GM21723 (cell line): ENCODE results near the gene REXO1.
"Not testable (repeated sequence)": the region's sequence is repeated elsewhere in the genome, so short reads cannot be mapped to it uniquely, and the experiment has no call there.

ENCODE experiments used
- ATAC-seq: cut with Tn5 transposase; IDR thresholded peaks from one replicate; pipeline ENCODE4 v1.9.1; 2021; ENCODE audit warnings: mild to moderate bottlenecking, moderate library complexity; ENCODE audit not compliant: unreplicated experiment

REXO1 gene

GRCh38 chr19:1814391-1814790 is 33.9 kb downstream of the REXO1 start:
- no peak for ATAC-seq

GRCh38 chr19:1813192-1814182 is 34.8 kb downstream of the REXO1 start:
- no peak for ATAC-seq

GRCh38 chr19:1812426-1813191 is 35.7 kb downstream of the REXO1 start:
- peak; percentile 76 for ATAC-seq

- no peak for ATAC-seq
Measured at GRCh38 chr19:1811942-1812425, 36.3 kb downstream of the REXO1 start, which contains the start of gene ATP8B3. Gene ATP8B3, minus strand, starts transcription at chr19:1812276. Its CDS starts 540 bp downstream, at chr19:1811736.

GRCh38 chr19:1811472-1811894 is 36.8 kb downstream of the REXO1 start:
- no peak for ATAC-seq

- no peak for ATAC-seq
Measured at GRCh38 chr19:1810439-1811160, 37.7 kb downstream of the REXO1 start.

- no peak for ATAC-seq
Measured at GRCh38 chr19:1809678-1810077, 38.6 kb downstream of the REXO1 start.

GRCh38 chr19:1808395-1808731 is 39.9 kb downstream of the REXO1 start:
- ATAC-seq, result no peak

- no peak for ATAC-seq
Measured at GRCh38 chr19:1807695-1808394, 40.4 kb downstream of the REXO1 start.

- no peak for ATAC-seq
Measured at GRCh38 chr19:1807030-1807694, 41.1 kb downstream of the REXO1 start.

- no peak for ATAC-seq
Measured at GRCh38 chr19:1806184-1807029, 41.9 kb downstream of the REXO1 start.

GRCh38 chr19:1805401-1806183 is 42.7 kb downstream of the REXO1 start:
- ATAC-seq, result no peak

GRCh38 chr19:1804858-1805257 is 43.4 kb downstream of the REXO1 start:
- ATAC-seq, result no peak

- no peak for ATAC-seq
Measured at GRCh38 chr19:1799695-1800342, 48.5 kb downstream of the REXO1 start.

- not testable (repeated sequence) for ATAC-seq
Measured at GRCh38 chr19:1797313-1797712, 51.0 kb downstream of the REXO1 start.

- no peak for ATAC-seq
Measured at GRCh38 chr19:1796395-1797142, 51.7 kb downstream of the REXO1 start.
